Right lobe of liver (tissue), 6 donors: ENCODE results near the gene MED25. TPM values are rescaled to one million over a fixed set of nuclear protein-coding genes. Genes with fewer than 3 reads are reported as not detected.
A peak's percentile ranks its signal among the peaks of the same experiment; 100 is the strongest.

Source experiments
- ATAC-seq, 4 donors: fragments of 200-7000 bp; cut with Tn5 transposase; one replicate each; pipeline ENCODE4 v1.9.1; 2020; ENCODE audit warnings: mild to moderate bottlenecking in 4 of 4, moderate library complexity in 4 of 4
- DNase-seq, 3 donors: peaks; one replicate each; pipeline ENCODE4 v3.0.0-alpha.2; 2020
- H3K27ac ChIP-seq, 3 donors: fragments of 200-600 bp; one replicate each; pipeline ENCODE4 v1.8.0; 2022
- H3K27me3 ChIP-seq, 2 donors: fragments of 200-600 bp; one replicate each; pipeline ENCODE4 v1.8.0; 2022
- H3K36me3 ChIP-seq, 4 donors: fragments of 200-600 bp; sonication (generic) in 1 of 4; one replicate each; pipeline versions ENCODE4 v1.5.1 to v1.8.0; 2017 to 2022; ENCODE audit warnings: control low read depth in 1 of 4
- H3K4me1 ChIP-seq, 4 donors: fragments of 200-600 bp; sonication (generic) in 1 of 4; one replicate each; pipeline versions ENCODE4 v1.5.1 to v1.8.0; 2017 to 2022; ENCODE audit warnings: control low read depth in 1 of 4
- H3K4me3 ChIP-seq, 3 donors: fragments of 200-600 bp; one replicate each; pipeline ENCODE4 v1.8.0; 2022
- H3K9me3 ChIP-seq, 4 donors: fragments of 200-600 bp; sonication (generic) in 1 of 4; one replicate each; pipeline versions ENCODE4 v1.5.1 to v1.8.0; 2017 to 2022; ENCODE audit warnings: control low read depth in 1 of 4
- POLR2A ChIP-seq: fragments of 450-650 bp; IDR thresholded peaks from one replicate; pipeline ENCODE4 v1.6.1; 2017; ENCODE audit warnings: antibody characterized with exemption, mild to moderate bottlenecking
- WGBS: methylation state at CpG from one replicate; pipeline ENCODE4 v1.1.6; 2018; ENCODE audit warnings: low coverage, low lambda C conversion rate; ENCODE audit not compliant: insufficient coverage; ENCODE audit errors: missing lambda C conversion rate; 5-methylcytosine and 5-hydroxymethylcytosine counted together
- intact Hi-C, 2 donors: fragments of 100-400 bp; cut with DNase I; formaldehyde crosslinking; loops; one replicate each; pipeline versions ENCODE4 v1.11.2 to v1.14.1; 2022
- total RNA-seq, 6 experiments: library from RNA; depleted of rRNA in 2 of 6; stranded (reverse); fragments of >200 nt in 2 of 6; fragmentation: NEBNext Ultra II Directional in 3 of 6; extraction: Animal tissue kit (Norgen Biotek cat#: 25700) in 3 of 6; gene quantifications; one replicate each; pipeline versions ENCODE4 v1.1.0 to v1.2.4, GENCODE V29; 2016 to 2023
- TF ChIP-seq, protein P1 (sequence below), 4 donors: fragments of 200-600 bp in 3 of 4; fragments of 450-650 bp in 1 of 4; IDR thresholded peaks; one replicate each; pipeline versions ENCODE4 v1.5.1 to v1.8.0; 2016 to 2022; ENCODE audit warnings: antibody characterized with exemption in 4 of 4, mild to moderate bottlenecking in 2 of 4
- donor health status: DM: no; HTN: yes; CAD: no.
- donor health status: DM: no; HTN: no; CAD: no.
- donor health status: DM: no; HTN: no; CAD: no.
- donor health status: DM: no; HTN: yes; CAD: no.
- donor health status: DM: no; HTN: yes; CAD: no.

The MED25 gene
- total RNA-seq, 6 experiments from 2014 or later: 9.9 to 16.3 (median 11.8) TPM

- no peaks in the 10 kb centered on the region for H3K9me3 ChIP-seq
- WGBS: 61% methylated on average over 7 of the region's 9 CpGs
- no peak overlapping the region for H3K4me3 ChIP-seq
- TF ChIP-seq, protein P1, sequence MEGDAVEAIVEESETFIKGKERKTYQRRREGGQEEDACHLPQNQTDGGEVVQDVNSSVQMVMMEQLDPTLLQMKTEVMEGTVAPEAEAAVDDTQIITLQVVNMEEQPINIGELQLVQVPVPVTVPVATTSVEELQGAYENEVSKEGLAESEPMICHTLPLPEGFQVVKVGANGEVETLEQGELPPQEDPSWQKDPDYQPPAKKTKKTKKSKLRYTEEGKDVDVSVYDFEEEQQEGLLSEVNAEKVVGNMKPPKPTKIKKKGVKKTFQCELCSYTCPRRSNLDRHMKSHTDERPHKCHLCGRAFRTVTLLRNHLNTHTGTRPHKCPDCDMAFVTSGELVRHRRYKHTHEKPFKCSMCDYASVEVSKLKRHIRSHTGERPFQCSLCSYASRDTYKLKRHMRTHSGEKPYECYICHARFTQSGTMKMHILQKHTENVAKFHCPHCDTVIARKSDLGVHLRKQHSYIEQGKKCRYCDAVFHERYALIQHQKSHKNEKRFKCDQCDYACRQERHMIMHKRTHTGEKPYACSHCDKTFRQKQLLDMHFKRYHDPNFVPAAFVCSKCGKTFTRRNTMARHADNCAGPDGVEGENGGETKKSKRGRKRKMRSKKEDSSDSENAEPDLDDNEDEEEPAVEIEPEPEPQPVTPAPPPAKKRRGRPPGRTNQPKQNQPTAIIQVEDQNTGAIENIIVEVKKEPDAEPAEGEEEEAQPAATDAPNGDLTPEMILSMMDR (IDR thresholded peaks at IDR 0.05): no peak
- TF ChIP-seq POLR2A: no peak
- no peak for DNase-seq
- no peaks in the 10 kb centered on the region for H3K27me3 ChIP-seq
- ATAC-seq: no peak
- intact Hi-C loops: no loop called here
- no peak overlapping the region for H3K27ac ChIP-seq
- H3K4me1 ChIP-seq: no peaks in the 10 kb centered on the region
- H3K36me3 ChIP-seq: peaks cover 0 to 26% (median 3%) of the 10 kb centered on the region in 4 donors
Observed at GRCh38 chr19:49832556-49832955, 14.5 kb downstream of the MED25 start.

GRCh38 chr19:49833599-49833998, 15.5 kb downstream of the MED25 start:
- intact Hi-C loops: no loop called here
- ATAC-seq (no peak), DNase-seq (no peak)
- no peak for TF ChIP-seq POLR2A
- TF ChIP-seq, protein P1 (IDR thresholded peaks at IDR 0.05): no peak
- 100% methylated on average over 1 of the region's 7 CpGs for WGBS
- peaks cover 0 to 27% (median 4%) of the 10 kb centered on the region in 4 donors for H3K36me3 ChIP-seq
- no peak overlapping the region for H3K27ac ChIP-seq
- H3K4me1 ChIP-seq: no peaks in the 10 kb centered on the region
- H3K9me3 ChIP-seq: no peaks in the 10 kb centered on the region
- H3K4me3 ChIP-seq: no peak overlapping the region
- H3K27me3 ChIP-seq: no peaks in the 10 kb centered on the region

DNA sequence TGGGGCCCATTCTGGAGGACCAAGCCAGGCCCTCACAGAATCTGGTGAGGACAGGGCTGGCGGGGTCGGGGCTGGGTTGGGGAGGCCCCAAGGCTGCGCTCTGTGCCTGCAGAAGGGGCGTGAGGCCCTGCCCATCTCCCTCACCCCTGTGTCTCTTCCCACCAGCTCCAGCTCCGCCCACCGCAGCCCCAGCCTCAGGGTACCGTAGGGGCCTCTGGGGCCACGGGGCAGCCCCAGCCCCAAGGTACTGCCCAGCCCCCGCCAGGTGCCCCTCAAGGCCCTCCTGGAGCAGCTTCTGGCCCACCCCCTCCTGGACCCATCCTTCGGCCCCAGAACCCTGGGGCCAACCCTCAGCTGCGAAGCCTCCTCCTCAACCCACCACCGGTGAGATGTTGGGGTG, 17.5 kb downstream of the MED25 start:
- Histone ChIP-seq H3K4me1 (no peaks in the 10 kb centered on the region), H3K4me3 (no peak overlapping the region), H3K9me3 (no peaks in the 10 kb centered on the region), H3K27ac (no peak overlapping the region), H3K27me3 (no peaks in the 10 kb centered on the region), H3K36me3 (peaks cover 0 to 40% (median 8%) of the 10 kb centered on the region in 4 donors)
- WGBS: no CpG with 5 or more reads among the region's 12 CpGs
- DNase-seq (peak in 1 of 3 donors; percentile 41), ATAC-seq (no peak)
- TF ChIP-seq, protein P1 (IDR thresholded peaks at IDR 0.05): no peak
- TF ChIP-seq POLR2A: no peak
- intact Hi-C loops: no loop called here

GRCh38 chr19:49836176-49837008, 18.3 kb downstream of the MED25 start:
- H3K9me3 ChIP-seq: no peaks in the 10 kb centered on the region
- TF ChIP-seq, protein P1 (IDR thresholded peaks at IDR 0.05): no peak
- TF ChIP-seq POLR2A: no peak
- H3K4me1 ChIP-seq: no peaks in the 10 kb centered on the region
- 98% methylated on average over 6 of the region's 20 CpGs for WGBS
- DNase-seq (no peak), ATAC-seq (no peak)
- peaks cover 0 to 40% (median 7%) of the 10 kb centered on the region in 4 donors for H3K36me3 ChIP-seq
- no peaks in the 10 kb centered on the region for H3K27me3 ChIP-seq
- intact Hi-C loops: no loop called here
- no peak overlapping the region for H3K27ac ChIP-seq
- H3K4me3 ChIP-seq: no peak overlapping the region
